GM12865 (cell line): ENCODE measurements around the gene CHMP2A.
A peak's percentile ranks its signal among the peaks of the same experiment; 100 is the strongest.

ENCODE experiments used
- DNase-seq: peaks from one replicate; pipeline ENCODE4 v3.0.0; 2010; ENCODE audit warnings: low read depth
- H3K4me3 ChIP-seq: 2 replicates; pipeline ENCODE4 v1.5.1; 2011; ENCODE audit warnings: mild to moderate bottlenecking, low read depth, low read length, control low read depth
- CTCF ChIP-seq: IDR thresholded peaks from 2 replicates; pipeline ENCODE4 v1.5.1; 2011; ENCODE audit warnings: low read length, control low read depth, low read depth, inconsistent platforms; ENCODE audit not compliant: insufficient read depth; ENCODE audit errors: missing control alignments

Gene CHMP2A

GRCh38 chr19:58568453-58569130, 13.7 kb upstream of the CHMP2A start:
- no peak for DNase-seq

GRCh38 chr19:58566989-58567388, 12.1 kb upstream of the CHMP2A start:
- no peak for TF ChIP-seq CTCF
- DNase-seq, result no peak
- no peak overlapping the region for H3K4me3 ChIP-seq

More at GRCh38 chr19:58568453-58569130, 13.7 kb upstream of the CHMP2A start:
- H3K4me3 ChIP-seq, result no peak overlapping the region
- no peak for TF ChIP-seq CTCF

- DNase-seq, result no peak
- H3K4me3 ChIP-seq, result peak overlapping the region; percentile 70
- TF ChIP-seq CTCF, result no peak
Measured at GRCh38 chr19:58563823-58564222, 8.9 kb upstream of the CHMP2A start.

GRCh38 chr19:58563034-58563573, 8.2 kb upstream of the CHMP2A start:
- no peak for TF ChIP-seq CTCF
- DNase-seq, result peak; percentile 83
- peak overlapping the region; percentile 70 for H3K4me3 ChIP-seq

- DNase-seq, result peak; percentile 86
- H3K4me3 ChIP-seq, result peak overlapping the region; percentile 70
- TF ChIP-seq CTCF, result no peak
Measured at GRCh38 chr19:58562122-58563033, 7.5 kb upstream of the CHMP2A start.

GRCh38 chr19:58561373-58562121, 6.6 kb upstream of the CHMP2A start:
- DNase-seq, result no peak
- peak overlapping the region; percentile 70 for H3K4me3 ChIP-seq
- no peak for TF ChIP-seq CTCF
